Measurements from ENCODE around the gene LY6G5C.

Gene LY6G5C

DNA sequence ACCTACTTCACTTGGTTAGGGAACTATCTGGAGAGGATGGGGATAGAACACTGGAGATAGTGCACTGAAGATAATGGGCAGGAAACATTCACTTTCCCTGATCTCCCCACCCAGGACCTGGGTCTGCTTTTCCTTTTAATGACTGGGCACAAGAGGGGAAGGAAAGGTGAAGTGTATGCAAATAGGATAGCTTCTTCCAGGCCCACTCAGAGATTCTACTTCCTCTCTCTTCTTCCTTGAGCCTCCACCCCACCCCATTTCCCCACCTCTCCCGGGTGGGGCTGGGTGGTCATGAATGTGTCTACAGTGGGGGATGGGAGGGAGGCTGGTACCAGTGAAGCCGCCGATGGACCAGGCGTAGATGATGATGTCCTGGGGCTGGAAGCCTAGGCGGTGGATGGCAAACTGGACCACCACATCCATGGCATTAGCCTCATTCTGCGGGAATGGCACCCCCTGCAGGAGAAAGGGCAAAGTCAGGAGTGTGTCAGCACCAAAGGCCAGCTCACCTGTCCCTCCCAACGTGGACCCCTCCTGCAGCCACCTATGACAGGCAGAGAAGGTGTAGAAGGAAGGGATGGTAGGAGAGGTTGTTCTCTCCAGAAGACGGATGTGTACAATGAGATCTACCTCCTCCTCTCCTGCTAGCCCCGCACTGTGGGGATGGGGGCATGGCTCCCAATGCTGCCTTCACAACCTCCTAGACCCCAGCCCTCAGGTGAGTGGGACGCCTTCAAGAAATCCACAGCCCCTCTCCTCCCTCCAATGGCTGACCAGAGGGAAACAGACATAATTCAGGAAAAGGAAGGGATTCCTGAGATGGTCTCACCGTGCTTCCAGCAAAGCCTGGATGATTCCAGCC lies 8.6 kb upstream of the LY6G5C start:
- no peak overlapping the region for H3K4me3 ChIP-seq (ENCODE audit: low read length)
- TF ChIP-seq, protein P1, sequence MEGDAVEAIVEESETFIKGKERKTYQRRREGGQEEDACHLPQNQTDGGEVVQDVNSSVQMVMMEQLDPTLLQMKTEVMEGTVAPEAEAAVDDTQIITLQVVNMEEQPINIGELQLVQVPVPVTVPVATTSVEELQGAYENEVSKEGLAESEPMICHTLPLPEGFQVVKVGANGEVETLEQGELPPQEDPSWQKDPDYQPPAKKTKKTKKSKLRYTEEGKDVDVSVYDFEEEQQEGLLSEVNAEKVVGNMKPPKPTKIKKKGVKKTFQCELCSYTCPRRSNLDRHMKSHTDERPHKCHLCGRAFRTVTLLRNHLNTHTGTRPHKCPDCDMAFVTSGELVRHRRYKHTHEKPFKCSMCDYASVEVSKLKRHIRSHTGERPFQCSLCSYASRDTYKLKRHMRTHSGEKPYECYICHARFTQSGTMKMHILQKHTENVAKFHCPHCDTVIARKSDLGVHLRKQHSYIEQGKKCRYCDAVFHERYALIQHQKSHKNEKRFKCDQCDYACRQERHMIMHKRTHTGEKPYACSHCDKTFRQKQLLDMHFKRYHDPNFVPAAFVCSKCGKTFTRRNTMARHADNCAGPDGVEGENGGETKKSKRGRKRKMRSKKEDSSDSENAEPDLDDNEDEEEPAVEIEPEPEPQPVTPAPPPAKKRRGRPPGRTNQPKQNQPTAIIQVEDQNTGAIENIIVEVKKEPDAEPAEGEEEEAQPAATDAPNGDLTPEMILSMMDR (conservative IDR thresholded peaks at IDR 0.05; ENCODE audit: low read depth, low read length): peak; percentile 55
- DNase-seq (ENCODE audit: low read depth): no peak

DNA sequence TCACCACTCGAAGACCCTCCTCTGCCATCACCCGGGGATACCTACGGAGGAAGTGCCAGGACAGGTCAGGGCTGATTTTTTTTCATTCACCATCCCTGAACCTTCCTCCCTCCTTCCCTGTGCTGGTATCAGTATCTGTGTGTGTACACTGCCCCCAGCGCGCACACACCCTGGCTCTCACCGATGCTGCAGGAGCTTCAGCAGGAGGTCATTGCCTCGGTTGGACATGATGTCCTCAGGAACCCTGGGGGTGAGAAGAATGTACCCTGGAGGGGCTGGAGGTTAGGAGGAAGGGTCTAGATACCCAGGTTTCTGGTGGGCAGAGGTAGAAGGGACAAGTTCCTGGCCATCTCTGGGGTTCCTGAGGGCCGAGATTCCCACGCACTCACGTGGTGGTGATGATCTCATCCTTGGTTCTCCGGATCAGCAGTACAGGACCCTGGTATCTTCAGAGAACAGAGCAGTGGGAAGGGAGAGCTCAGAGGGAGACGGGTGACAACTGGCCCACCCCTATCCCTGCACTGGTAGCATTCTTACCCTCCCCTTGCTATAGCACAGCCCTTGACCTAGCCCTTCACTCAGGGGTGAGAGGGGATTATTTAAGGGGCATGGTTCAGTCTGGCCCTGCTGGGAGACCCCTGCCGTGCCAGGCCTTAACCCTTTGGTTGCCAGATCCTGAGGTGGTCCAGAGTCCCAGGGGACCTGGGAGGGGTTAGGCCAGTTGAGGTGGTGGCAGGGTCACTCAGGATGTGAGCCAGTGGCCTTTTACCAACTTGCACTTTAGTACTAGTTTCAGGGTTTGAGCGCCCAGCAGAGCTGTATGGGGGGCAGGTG lies 7.2 kb upstream of the LY6G5C start:
- DNase-seq (ENCODE audit: low read depth): no peak

DNA sequence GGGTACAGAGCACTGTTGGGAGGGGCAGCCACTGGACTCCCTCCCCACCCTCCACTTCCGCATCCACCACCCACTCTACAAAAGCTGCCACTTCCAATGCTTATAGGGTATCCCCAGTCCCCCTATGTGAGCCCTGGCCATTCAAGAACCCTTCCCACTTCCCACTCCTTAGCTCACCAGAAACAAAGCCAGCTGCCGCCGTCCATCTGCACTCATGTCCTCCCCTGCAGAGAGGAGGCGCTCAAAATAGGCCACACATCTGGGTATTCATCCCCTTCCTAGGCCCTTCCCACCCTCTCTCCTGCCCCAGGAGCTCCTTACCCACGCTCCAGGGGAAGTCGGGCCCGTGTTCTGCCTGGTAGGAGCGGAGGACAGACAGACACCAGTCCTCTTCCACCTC lies 6.5 kb upstream of the LY6G5C start:
- TF ChIP-seq, protein P1 (conservative IDR thresholded peaks at IDR 0.05; ENCODE audit: low read depth, low read length): no peak
- DNase-seq (ENCODE audit: low read depth): no peak
- H3K4me3 ChIP-seq (ENCODE audit: low read length): no peak overlapping the region

More for the DNA sequence above, 7.2 kb upstream of the LY6G5C start:
- TF ChIP-seq, protein P1 (conservative IDR thresholded peaks at IDR 0.05; ENCODE audit: low read depth, low read length): no peak
- H3K4me3 ChIP-seq (ENCODE audit: low read length): no peak overlapping the region

DNA sequence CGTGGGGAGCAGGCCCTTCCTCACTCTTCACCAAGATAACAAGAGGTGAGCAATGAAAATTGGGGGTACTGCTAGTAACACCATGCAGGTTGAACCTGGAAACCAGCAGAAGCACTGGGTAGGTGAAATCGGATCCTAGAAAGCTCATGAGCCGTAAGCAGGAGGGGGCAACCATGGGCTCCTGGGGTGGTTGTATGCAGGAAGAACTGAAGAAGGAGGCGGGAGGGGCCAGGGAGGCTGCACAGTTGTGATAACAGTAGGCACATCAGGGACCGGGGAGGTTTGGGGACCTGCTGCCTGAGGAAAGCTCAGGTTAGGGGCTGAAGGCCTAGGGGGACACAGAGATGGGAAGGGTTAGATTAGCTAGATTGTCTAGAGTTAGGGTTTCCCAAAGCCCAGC lies 5.6 kb upstream of the LY6G5C start:
- H3K4me3 ChIP-seq (ENCODE audit: low read length): no peak overlapping the region
- TF ChIP-seq, protein P1 (conservative IDR thresholded peaks at IDR 0.05; ENCODE audit: low read depth, low read length): no peak
- no peak for DNase-seq (ENCODE audit: low read depth)

DNA sequence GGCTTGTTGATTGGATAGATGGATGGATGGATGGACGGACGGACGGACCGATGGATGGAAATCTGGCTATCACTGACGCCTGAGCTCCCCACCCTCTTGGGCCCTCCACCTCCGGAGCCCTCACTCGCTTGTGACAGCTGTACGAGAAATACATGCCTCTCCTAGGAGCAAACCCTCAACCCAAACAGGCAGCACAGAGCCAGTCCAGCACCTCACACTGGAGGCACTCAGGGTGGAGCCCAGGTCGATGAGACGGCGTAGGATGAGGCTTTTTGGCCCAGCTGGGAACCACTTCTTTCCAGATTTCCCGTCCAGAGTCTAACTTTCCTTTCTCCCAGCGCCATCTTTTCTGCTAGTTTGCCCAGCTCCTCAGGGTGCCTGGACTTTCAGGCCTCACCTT lies 2.7 kb upstream of the LY6G5C start:
- TF ChIP-seq, protein P1 (conservative IDR thresholded peaks at IDR 0.05; ENCODE audit: low read depth, low read length): no peak
- no peak for DNase-seq (ENCODE audit: low read depth)
- peak overlapping the region; percentile 59 for H3K4me3 ChIP-seq (ENCODE audit: low read length)

DNA sequence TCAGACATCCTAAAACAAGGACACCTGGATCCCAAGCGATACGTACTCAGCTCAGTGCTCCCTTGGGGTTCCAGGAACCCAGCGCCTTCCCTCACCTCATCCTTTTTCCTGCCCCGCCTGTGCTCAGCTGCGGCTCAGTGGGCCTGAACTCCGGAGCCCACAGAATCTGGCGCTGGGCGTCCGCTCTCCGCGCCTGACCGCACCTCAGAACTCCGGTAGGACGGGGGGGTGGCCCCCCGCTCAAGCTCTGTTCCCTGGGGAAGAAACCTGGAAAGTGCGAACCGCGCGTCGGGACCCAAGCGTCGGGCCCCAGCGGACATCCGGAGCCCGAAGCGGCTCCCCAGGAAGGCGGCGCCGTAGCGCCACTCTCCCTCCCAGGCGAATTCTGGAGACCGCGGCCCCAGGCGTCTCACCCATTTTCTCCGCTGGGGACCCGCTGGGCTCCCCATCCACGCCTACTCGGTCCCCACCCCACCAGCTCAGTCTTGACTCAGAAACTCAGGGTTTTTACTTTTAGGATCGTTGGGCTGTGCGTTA lies 336 bp upstream of the LY6G5C start:
- TF ChIP-seq, protein P1 (conservative IDR thresholded peaks at IDR 0.05; ENCODE audit: low read depth, low read length): peak; percentile 20
- peak overlapping the region; percentile 51 for H3K4me3 ChIP-seq (ENCODE audit: low read length)
- no peak for DNase-seq (ENCODE audit: low read depth)
